EH (cell line): ENCODE measurements around the gene RS1.
A peak's percentile ranks its signal among the peaks of the same experiment; 100 is the strongest.

ENCODE experiments used
- DNase-seq: peaks from one replicate; pipeline ENCODE4 v3.0.0-alpha.2; 2015; ENCODE audit warnings: low read depth

RS1 gene

DNA sequence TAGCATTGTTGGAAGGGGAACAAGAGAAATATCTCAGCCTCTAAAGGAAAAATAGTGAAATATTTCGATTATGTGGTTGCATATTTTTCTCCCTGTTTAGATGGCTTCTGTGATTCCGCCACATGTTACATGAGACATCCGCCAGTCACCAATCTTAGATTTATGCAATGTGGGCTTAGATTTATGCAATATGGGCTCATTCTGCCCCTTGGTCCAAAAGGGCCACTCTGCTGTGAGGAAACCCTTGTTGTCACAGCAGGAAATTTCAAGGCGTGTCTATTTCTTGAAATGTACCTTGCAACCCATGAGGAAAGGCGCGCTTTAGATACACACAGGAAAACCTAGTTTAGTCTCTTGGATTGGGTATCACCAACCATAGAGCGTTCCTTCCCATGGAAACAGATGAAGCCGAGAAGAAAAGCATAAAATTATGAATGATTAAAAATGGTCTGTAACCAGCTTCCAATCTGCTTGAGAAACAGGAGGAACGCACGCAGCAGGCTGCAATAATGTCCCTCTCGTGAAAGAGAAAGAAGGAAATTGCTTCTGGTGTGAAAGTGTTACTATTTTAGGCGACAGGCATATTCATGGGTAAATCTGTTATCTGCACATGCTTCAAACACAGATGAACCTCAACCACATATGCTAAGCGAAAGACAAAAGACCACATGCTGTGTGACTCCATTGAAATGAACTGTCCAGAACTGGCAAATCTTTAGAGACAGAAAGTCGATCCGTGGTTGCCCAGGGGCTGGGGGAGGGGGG is 3.7 kb downstream of the RS1 start:
- DNase-seq: no peak

DNA sequence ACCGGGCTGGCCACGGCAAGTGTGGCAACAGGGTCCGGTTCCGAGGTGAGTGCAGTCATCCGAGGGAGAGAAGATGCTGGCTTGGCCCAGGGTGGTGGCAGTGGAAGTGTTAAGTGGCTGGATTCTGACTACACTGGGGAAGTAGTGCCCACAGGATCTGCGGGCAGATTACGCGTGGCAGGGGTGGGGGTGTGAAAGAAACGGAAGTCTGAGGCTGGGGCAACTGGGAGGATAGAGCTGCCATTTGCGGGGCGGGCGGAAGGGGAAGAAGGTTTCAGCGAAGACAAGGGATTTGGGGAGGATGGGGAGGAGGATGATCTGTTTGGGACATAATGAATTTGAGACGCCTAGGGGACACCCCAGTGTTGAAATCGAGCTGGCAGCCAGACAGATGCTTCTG is 5.3 kb downstream of the RS1 start:
- no peak for DNase-seq

DNA sequence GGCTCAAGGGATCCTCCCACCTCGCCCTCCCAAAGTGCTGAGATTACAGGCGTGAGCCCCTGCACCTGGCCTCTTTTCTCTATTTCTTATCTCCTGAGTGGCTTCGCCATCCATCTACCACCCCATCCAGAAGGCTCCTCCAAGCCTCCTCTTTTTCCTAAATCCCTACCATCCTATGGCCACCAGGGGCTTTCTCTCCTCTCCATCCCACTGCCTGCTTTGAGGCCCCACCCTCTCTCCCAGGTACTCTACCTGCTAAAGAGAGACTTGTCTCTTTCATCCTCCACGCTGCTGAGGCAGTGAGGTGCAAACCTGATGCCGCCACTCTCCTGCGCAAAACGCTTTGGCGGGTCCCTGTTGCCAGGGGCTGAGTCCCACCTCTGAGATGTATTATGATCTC is 7.0 kb downstream of the RS1 start:
- no peak for DNase-seq

DNA sequence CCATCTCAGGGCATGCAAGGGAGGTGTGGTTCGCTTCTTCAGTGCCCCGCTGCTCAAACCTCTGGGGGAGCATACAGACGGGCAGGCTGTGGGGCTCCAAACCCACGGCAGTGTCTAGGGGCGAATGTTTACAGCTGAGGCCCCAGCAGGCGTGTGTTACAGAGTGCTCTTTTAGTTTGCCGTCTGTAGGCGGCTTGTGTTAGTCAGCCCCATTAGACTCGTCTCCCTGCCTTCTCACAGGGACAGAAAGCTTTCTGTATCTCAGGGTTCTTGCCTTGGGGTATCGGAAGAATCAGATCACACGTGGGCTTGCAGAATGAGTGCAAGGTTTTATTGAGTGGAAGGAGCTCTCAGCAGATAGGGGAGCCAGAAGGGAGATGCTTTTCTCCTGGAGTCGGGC is 10.6 kb downstream of the RS1 start:
- DNase-seq: no peak

DNA sequence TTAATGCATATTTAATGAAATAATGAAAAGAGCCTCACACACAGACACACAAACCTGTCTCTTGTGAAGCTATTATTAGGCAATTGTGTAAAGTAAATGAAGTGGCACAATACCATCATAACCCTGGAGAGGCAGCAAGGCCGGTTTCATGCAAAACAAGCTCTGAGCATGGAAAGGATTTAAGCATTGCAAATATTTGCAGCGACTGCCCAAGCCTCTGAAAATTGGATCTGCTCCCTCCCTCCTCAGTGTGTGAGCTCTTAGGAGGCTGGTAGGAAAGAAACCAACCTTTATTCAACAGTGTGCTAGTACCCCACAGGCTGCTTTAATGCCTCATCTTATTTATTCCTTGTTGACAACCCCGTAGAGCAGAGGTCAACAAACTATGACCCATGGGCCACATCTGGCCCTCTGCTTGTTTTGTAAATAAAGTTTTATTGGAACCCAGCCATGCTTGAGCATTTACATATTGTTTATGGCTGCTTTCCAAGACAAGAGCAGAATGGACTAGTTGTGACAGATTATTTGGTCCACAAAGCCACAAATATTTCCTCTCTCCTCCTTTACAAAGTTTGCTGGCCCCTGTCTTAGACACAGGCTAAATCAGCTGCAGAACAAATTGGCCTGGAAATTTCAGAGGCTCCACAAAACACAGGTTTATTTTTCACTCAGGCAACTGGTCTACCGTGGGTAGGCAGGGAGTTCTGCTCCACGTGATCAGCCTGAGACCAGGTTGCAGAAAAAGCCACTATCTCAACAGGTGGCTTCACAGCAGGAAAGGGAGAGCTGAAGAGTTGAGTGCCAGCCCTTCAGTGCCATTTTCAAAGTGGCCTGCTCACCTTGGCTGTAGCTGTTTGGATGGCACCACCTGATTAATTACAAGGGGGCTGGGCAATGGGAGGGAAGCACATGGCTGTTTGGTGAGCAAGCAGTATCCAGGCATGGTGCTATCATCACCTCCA is 16.8 kb downstream of the RS1 start:
- DNase-seq: peak; percentile 13

DNA sequence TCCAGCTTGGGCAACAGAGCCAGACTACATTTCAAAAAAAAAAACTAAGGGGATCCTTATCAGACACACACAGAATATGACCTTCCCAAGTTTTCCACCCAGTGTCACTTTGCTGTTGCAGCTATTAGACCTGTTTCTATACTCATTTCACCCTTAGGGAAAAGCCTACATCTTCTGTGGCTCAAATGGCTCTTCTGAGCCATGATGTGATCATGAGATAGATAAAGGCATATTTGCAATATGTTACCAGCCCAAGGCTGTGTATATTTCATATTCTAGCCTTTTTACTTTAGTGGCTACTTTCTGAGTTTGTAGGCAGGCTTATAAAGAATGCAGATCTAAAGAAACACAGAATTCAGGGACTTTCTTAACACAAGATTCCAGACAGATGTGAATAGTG is 19.3 kb downstream of the RS1 start:
- DNase-seq: no peak

DNA sequence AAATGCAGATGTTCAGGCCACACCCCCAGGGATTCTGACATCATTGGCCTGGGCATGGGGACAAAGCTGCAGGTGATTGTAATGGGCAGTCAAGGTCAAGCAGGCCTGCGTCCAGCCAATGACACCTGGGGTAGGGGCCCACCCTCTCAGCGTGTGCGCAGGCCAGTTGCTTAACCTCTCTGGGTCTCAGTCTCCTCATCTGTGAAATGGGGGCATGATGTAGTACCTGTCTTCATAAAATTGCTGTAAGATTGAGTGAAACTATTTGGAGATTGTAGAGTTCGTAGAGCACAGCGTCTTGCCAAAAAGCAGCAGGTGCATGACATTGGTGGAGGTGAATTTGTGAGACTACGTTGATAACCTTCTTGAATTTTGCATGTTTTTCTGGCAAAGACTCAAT is 21.2 kb downstream of the RS1 start:
- no peak for DNase-seq

DNA sequence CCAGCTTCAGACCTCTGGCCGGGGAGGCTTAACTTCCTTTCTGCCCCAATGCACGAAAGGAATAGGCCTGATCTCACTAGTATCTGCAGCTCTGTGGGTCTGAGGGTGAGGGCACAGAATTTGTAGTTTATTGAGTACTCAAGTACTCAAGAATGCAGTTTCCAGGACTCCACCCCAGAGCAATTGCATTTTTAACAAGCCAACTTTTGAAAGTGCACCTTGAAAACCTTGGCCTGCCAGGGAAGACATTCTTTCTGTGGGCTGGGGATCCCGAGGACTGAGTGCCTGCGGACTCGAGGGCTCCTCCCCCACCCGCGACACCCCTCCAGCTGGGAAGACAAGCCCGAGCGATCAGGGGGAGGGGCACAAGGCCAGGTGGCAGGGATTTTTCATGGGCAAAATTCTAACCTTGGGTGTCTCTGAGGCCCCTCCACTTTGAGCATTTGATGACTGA is 22.4 kb downstream of the RS1 start:
- DNase-seq: no peak

DNA sequence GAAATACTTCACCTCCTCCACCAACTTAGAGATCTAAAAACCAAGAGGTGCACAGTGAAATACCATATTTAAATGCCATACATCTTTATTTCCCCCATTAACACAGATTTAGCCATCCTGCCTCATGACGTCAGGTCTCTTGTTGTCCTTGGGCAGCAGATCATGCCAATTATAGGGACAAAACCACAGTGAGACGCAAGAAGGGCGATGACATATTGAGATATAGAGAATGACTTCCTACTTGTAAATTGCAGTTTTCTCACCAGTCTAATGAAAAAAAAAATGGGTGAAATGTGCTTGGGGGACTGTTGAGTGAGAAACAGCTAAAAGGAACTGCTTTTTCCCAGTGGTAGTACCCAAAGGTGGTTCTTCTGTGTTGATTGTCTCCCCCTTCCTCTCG is 24.3 kb downstream of the RS1 start:
- DNase-seq: no peak

DNA sequence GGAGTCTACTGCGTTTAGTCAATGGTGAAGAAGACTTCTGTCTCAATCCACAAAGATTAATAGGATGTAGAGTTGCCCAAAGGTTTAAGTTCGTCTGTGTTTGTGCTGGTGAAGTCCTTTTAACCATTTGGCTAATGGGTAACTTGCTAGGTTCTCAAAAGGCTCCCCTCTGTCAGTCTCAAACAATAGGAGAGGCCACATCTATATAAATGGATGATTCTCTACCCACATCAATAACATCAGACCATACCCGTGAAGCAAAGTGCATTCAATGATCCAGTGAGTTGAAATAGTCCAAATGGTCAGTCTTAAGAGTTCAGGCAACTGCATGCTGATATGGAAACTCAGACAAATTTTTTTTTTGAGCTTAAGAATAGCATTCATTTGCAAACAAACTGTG is 28.1 kb downstream of the RS1 start:
- DNase-seq: no peak

DNA sequence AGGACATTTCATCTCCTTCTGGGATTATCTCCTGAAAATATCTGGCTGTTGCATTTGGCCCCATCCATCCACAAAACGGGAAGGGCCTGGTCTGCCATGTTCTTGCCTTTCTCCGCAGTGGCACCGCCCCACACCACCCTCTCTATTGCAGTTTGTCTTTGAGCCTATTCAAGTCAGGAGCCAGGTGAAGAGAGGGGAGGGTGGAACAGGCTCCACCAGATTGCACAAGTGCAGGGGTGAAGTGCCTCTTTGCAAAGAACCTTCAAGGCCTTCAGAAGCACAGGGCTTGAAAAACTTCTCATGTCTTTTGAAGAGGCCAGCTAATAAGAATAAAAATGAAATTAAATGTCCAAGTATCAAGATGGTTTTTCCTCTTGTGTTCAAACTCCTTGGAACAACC is 28.7 kb downstream of the RS1 start:
- DNase-seq: no peak

DNA sequence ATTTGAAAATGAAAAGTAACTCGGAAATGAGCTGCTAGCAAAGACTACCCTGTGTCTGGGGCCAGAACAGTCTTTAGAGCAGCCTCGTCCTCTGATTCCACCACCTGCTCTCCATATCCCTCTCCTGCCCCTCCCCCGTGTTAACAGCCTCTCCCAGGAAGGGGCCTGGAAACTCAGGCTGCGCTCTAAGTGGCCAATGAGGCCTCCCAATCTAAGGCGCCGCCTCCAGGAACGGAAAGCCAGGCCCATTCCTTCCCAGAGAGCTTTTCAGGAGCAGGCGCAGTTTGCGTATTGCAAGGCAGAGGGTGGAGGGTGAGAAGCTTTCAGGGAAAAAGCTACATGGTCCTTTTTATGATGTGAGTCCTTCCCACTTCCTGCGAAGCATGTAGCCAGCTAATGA is 31.2 kb downstream of the RS1 start:
- DNase-seq: peak; percentile 11

DNA sequence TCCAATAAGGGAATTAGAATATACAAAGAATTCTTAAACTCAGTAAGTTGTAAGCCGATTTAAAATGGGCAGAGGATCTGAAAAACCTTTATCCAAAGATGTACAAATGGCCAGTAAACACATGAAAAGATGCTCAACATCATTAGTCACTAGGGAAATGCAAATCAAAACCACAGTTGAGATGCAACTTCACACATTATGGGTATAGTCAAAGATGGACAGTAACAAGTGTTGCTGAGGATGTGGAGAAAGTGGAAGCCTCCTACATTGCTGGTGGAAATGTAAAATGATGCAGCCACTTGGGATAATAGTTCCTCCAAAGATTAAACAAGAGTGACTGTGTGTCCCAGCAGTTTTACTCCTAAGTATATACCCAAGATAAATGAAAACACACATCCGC is 32.6 kb downstream of the RS1 start:
- DNase-seq: no peak

DNA sequence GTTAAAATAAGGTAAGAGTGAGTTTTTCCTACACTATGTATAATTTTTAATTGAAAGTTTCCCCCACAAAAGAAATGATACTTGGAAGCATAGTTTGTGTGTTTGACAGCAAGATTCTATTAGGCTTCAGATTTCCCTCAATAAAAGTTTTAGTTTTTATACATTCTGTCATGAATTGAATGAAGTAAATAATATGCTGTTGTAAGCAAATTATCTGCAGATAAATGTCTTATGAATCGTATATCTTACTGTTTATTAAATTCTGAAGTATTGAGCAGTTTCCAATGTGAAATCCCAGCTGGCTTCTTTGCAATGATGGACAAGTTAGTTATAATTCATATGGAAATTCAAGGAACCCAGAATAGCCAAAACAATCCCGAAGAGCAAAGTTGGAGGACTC is 33.5 kb downstream of the RS1 start:
- no peak for DNase-seq

DNA sequence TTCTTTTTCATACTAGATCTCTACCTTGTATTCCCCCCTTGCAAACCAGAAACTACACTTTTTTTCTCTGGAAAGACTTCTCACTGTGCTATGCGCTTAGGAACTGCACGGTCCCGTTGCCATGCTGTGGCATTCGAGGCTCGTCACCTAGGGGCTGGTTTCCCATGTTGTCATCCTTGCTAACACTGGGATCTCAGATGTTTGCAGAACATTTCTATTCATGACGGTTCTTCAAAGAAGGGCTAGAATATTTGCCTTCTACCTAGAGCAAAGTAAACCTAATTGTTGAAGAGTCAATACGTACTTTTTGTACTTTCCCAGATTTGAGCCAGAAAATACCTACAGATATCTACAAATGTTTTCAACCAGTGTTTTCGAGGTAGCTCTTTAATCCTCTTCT is 41.0 kb downstream of the RS1 start:
- no peak for DNase-seq

DNA sequence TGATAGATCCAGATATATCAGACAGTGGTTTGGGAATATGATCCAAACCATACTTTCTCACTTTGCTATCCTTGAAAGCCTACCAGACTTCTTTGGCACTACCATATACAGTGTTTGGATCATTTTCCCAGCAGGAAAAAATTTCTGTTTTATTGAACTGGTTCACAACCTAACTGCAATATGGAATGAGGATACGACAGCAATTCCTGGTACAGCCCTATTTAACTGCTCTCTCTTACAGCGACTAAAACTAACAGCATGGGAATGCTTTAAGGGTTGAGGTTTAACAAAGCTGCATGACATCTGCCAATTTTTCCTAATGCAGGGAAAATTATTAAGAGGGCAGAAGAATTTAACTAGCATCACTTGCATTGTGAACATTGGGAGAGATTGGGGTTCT is 47.3 kb downstream of the RS1 start:
- DNase-seq: no peak

DNA sequence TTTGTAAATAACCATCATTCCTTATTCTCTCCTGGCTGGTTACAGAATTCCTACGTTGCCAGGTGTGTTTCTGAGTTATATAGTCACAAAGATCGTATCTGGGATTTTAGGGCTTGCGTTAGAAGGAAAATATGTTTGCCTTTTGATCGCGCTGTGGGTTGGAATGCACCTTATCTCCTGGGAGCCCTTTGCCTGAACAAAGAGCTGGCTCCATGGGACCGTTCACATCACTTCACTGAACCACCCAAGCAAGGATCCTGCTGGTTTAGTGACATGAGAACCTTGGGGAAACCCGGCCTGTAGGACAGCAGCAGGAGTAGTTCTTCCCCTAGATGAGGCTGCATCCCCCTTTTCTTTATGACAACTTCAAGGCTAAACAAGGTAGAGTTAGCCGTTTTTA is 51.6 kb downstream of the RS1 start:
- DNase-seq: no peak

DNA sequence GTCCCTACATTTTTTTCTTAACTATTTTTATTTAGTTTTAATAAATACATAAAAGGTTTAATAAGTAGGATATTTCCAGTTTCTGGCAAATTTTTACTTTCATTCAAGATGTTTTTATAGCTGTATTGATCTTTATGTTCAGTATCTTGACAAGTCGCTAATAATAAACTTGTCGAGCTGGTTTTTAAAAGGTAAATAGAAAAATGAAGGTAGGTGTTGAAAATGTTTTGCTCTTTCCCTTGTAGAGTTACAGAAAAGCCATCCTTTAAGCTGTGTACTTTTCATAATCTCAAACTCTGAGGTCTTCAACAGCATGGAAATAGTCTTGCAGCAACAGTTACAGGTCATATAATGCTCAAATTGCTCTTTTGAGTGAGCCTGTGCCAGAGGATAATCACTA is 52.6 kb downstream of the RS1 start:
- DNase-seq: no peak

DNA sequence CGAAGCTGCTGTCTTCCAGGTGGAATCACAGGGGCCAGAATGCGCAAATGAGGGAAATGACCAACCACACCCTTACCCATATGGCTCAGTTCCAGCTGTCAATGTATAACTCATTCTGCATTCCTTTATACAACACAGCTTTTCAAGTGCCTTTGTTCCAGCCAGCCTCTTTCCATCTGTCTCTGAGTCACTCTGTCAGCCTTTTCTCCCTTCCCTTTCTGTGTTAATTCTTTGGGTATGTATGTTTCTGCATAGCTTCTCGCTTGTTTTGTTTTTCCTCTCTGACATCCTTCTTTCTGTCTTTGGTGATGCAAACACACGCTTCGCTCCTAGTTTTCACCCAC is 54.5 kb downstream of the RS1 start:
- DNase-seq: peak; percentile 60

DNA sequence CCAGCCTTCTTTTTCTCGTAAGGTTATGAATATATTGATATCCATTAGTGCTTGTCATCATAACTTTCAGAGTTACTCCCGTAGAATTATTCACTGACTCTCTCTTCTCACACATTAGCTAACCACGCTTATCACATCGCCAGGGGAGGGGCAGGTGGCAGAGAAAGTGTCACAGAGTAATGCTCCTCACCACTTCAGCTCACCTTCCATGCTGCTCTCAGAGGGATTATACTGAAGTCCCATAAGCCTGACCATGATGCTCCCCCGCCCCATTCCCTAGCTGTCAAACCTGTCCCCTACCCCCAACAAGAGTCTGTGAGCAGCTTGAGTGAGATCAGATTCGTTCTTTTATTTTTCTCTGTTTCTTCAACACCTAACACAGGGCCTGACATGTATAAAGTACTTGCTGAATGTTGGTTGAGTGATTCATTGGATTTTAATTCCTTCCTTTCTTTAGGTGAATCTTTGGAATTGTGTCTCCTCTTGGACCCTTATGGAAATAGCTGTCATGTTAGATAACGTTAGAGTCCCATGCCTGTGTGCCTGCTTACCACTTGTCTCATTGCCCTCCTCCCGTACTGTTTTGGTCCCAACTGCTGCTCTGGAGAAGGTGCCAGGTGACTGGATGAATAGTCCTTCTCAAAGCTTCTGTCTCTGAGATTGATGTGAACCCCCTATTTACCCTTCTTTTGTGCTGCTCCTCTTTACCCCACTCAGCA is 55.1 kb downstream of the RS1 start:
- no peak for DNase-seq

DNA sequence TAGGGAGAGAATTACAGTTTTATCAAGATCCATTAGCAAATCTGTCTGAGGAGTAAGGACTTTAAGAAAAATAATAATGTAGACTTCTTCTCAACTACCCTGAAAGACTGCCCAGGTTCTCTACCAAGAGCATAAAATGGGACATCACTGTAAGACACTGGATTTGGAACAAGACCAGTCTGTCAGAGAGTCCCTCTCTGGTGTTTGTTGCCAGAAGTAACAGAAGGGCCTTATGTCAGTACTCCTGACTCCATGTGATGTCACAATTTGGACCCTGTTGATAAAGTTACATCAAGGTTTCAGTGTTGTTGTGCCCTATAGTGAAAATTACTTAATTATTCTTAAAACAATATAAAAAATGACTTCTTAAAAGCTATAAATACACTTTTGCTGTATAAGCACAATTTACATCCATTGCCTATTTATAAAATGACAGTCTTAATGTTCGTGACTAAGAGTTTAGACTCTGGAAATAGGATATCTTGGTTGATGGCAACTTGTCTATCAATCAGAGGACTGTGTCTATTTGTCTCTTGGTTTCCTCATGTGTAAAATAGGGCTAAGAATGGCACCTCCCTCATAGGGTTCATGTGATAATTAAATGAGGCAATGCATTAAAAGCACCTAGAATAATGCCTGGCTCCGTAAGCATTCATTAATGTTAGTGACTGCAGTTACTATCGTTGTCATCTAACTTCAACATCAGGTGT is 57.8 kb downstream of the RS1 start:
- DNase-seq: no peak

DNA sequence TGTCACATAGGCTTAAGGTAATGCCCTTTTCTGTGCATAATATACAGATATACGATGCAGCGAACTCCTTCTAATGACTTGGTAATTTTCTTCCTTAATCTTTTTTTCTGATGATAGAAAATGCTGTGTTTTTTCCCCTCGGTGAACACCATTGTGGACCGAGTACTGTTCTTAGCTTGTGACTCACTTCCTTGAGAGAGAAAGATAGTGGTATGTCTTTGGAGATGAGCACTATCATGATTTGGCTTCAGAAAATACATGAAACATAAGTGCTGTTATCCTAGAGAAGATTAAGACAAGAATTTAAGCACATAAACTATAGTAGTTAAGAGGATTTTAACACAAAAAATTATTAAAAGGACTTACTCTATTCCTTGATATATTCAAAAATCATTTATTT is 63.9 kb downstream of the RS1 start:
- DNase-seq: peak; percentile 38
